Esophagus squamous epithelium (tissue), 4 donors: Measurements from ENCODE around the gene COQ9.

Source experiments
- CTCF ChIP-seq, 6 experiments: fragments of 450-650 bp in 4 of 6; fragments of 200-600 bp in 2 of 6; sonication (generic) in 2 of 6; IDR thresholded peaks; one replicate each; pipeline ENCODE4 v1.5.1; 2016 to 2019; ENCODE audit warnings: antibody characterized with exemption in 6 of 6, mild to moderate bottlenecking in 4 of 6, moderate library complexity in 4 of 6
- POLR2A ChIP-seq, 4 donors: fragments of 450-650 bp; IDR thresholded peaks; one replicate each; pipeline ENCODE4 v1.6.1; 2017; ENCODE audit warnings: antibody characterized with exemption in 4 of 4, mild to moderate bottlenecking in 4 of 4, moderate library complexity in 3 of 4

GRCh38 chr16:57446531-57447185 is 621 bp upstream of the COQ9 start:
- TF ChIP-seq CTCF (IDR thresholded peaks at IDR 0.05) (no peak), POLR2A (IDR thresholded peaks at IDR 0.05) (no peak)
